A549 (cell line): ENCODE results near the gene INF2. TPM values are rescaled to one million over a fixed set of nuclear protein-coding genes. Genes with fewer than 3 reads are reported as not detected.

Experiments used
- ATAC-seq, 2 experiments: fragments of 200-7000 bp in 1 of 2; fragments of >200 bp in 1 of 2; cut with Nextera tagmentation in 1 of 2; cut with Tn5 transposase in 1 of 2; 3 replicates each; pipeline versions ENCODE4 v1.8.0 to v1.9.1; 2018 to 2020; ENCODE audit warnings: mild to moderate bottlenecking in 1 of 2, moderate library complexity in 1 of 2
- CTCF ChIA-PET: fragments of 300-600 bp; sonication (Branson Sonifier 250); formaldehyde crosslinking; extraction: SDS; loops from one replicate; lab custom pipeline; 2021; ENCODE audit warnings: antibody characterized with exemption, inconsistent platforms; lab: Yijun Ruan, JAX
- POLR2A ChIA-PET: fragments of 350-600 bp; formaldehyde crosslinking; extraction: SDS; loops from one replicate; lab custom pipeline; 2021; ENCODE audit warnings: antibody characterized with exemption, inconsistent platforms; lab: Yijun Ruan, JAX
- DNase-seq, 2 experiments: peaks; one replicate each; pipeline versions ENCODE4 v3.0.0 to v3.0.0-alpha.2; 2011 to 2016; ENCODE audit warnings: low read depth in 1 of 2, low spot score in 1 of 2
- FAIRE-seq: peaks from 2 replicates; lab custom pipeline; 2011; peaks lifted over from hg19 to GRCh38; lab: Jason Lieb, UNC
- H3K27ac ChIP-seq, 2 experiments: fragments of >200 bp; sonication (Bioruptor Twin); formaldehyde crosslinking; 3 replicates each; pipeline ENCODE4 v1.5.1; 2016 to 2017
- H3K4me1 ChIP-seq: fragments of >200 bp; sonication (Bioruptor Twin); formaldehyde crosslinking; 3 replicates; pipeline ENCODE4 v1.6.1; 2016
- H3K4me2 ChIP-seq: fragments of >200 bp; sonication (Bioruptor Twin); formaldehyde crosslinking; 3 replicates; pipeline ENCODE4 v1.6.1; 2016
- H3K4me3 ChIP-seq: fragments of >200 bp; sonication (Bioruptor Twin); formaldehyde crosslinking; 3 replicates; pipeline ENCODE4 v1.5.1; 2016
- H3K9me3 ChIP-seq: fragments of >200 bp; sonication (Bioruptor Twin); formaldehyde crosslinking; 3 replicates; pipeline ENCODE4 v1.6.1; 2016
- CBX2 ChIP-seq: fragments of 200-600 bp; sonication (generic); IDR thresholded peaks from 2 replicates; pipeline ENCODE4 v1.6.1; 2016; ENCODE audit warnings: low read depth, mild to moderate bottlenecking, borderline replicate concordance
- CHD2 ChIP-seq: fragments of 150-350 bp; IDR thresholded peaks from 2 replicates; pipeline ENCODE4 v1.6.1; 2014; ENCODE audit warnings: low read length; ENCODE audit not compliant: partially characterized antibody
- CTCF ChIP-seq: fragments of >200 bp; sonication (Bioruptor Twin); formaldehyde crosslinking; IDR thresholded peaks from 3 replicates; pipeline ENCODE4 v1.5.1; 2016
- EHF ChIP-seq: fragments of 250-450 bp; sonication (Bioruptor Pico); IDR thresholded peaks from 2 replicates; pipeline ENCODE4 v1.5.0; 2020; ENCODE audit warnings: mild to moderate bottlenecking
- EP300 ChIP-seq, 2 experiments: fragments of >200 bp; sonication (Bioruptor Twin); formaldehyde crosslinking; IDR thresholded peaks; 2 replicates in 1 of 2; 3 replicates in 1 of 2; pipeline ENCODE4 v1.6.1; 2016 to 2017
- FOSB ChIP-seq: fragments of 250-450 bp; sonication (Bioruptor Pico); IDR thresholded peaks from 2 replicates; pipeline ENCODE4 v1.5.0; 2020; ENCODE audit warnings: mild to moderate bottlenecking, moderate library complexity
- FOSL2 ChIP-seq, 2 experiments: fragments of 450-650 bp in 1 of 2; fragments of >200 bp in 1 of 2; sonication (Bioruptor Twin) in 1 of 2; formaldehyde crosslinking; IDR thresholded peaks; 2 replicates each; pipeline versions ENCODE4 v1.5.0 to v1.6.1; 2016 to 2020; ENCODE audit warnings: mild to moderate bottlenecking in 1 of 2, moderate library complexity in 1 of 2
- GATA3 ChIP-seq: IDR thresholded peaks from 2 replicates; pipeline ENCODE4 v1.6.1; 2012; ENCODE audit warnings: borderline replicate concordance
- HEYL ChIP-seq: fragments of 250-450 bp; sonication (Bioruptor Pico); IDR thresholded peaks from 2 replicates; pipeline ENCODE4 v1.8.0; 2021; ENCODE audit warnings: mild to moderate bottlenecking, moderate library complexity
- HOXA7 ChIP-seq: fragments of 250-450 bp; sonication (Bioruptor Pico); IDR thresholded peaks from 2 replicates; pipeline ENCODE4 v1.5.0; 2020; ENCODE audit warnings: mild to moderate bottlenecking, moderate library complexity
- HOXB13 ChIP-seq: fragments of 250-450 bp; sonication (Bioruptor Pico); IDR thresholded peaks from 2 replicates; pipeline ENCODE4 v1.5.0; 2020; ENCODE audit warnings: low read depth, mild to moderate bottlenecking, moderate library complexity
- JUN ChIP-seq, 2 experiments: fragments of >200 bp; sonication (Bioruptor Twin); formaldehyde crosslinking; IDR thresholded peaks; 2 replicates in 1 of 2; 3 replicates in 1 of 2; pipeline ENCODE4 v1.6.1; 2016 to 2017
- JUNB ChIP-seq: fragments of >200 bp; sonication (Bioruptor Twin); formaldehyde crosslinking; IDR thresholded peaks from 2 replicates; pipeline ENCODE4 v1.6.1; 2016
- MAZ ChIP-seq: fragments of 150-350 bp; IDR thresholded peaks from 2 replicates; pipeline ENCODE4 v1.6.1; 2014; ENCODE audit warnings: antibody characterized with exemption, low read depth, low read length, borderline replicate concordance
- PBX3 ChIP-seq: IDR thresholded peaks from 2 replicates; pipeline ENCODE4 v1.6.1; 2012
- POLR2AphosphoS2 ChIP-seq: conservative IDR thresholded peaks from 2 replicates; pipeline ENCODE4 v1.6.1; 2012; ENCODE audit warnings: low read length, improper control_type of control experiment, inconsistent platforms
- REST ChIP-seq: fragments of 200-600 bp; sonication (generic); IDR thresholded peaks from 2 replicates; pipeline ENCODE4 v1.6.1; 2016; ENCODE audit warnings: antibody characterized with exemption, mild to moderate bottlenecking, moderate library complexity
- RNF2 ChIP-seq: fragments of 200-600 bp; sonication (generic); IDR thresholded peaks from 2 replicates; pipeline ENCODE4 v1.6.1; 2016; ENCODE audit warnings: low read depth, mild to moderate bottlenecking, antibody characterized with exemption, moderate library complexity, borderline replicate concordance
- TP53 ChIP-seq: fragments of 250-450 bp; sonication (Bioruptor Pico); IDR thresholded peaks from 2 replicates; pipeline ENCODE4 v1.5.0; 2021; ENCODE audit warnings: mild to moderate bottlenecking, moderate library complexity
- WGBS: methylation state at CpG from one replicate; pipeline ENCODE4 v1.1.6; 2017; ENCODE audit errors: missing lambda C conversion rate; 5-methylcytosine and 5-hydroxymethylcytosine counted together
- polyA plus RNA-seq, 4 experiments: library from polyadenylated mRNA; depleted of rRNA in 3 of 4; stranded (reverse); fragments of >200 nt; fragmentation: RNase III in 1 of 4; extraction: RNeasy Plus Mini Kit Qiagen cat#74134 plus additional on column Dnase treatment in 1 of 4; gene quantifications; 2 replicates in 3 of 4; 3 replicates in 1 of 4; pipeline ENCODE4 v1.2.3, GENCODE V29; 2011 to 2017

The INF2 gene
- polyA plus RNA-seq, 2 of the 4 experiments (the other 2 are of a cell fraction) = 24.7 to 71.2 TPM

GRCh38 chr14:104724407-104724980 is 35.1 kb downstream of the INF2 start:
- Histone ChIP-seq H3K4me2 (peak overlapping the region; percentile 94), H3K4me1 (peaks cover 46% of the 10 kb centered on the region), H3K4me3 (peak overlapping the region; percentile 71), H3K9me3 (no peaks in the 10 kb centered on the region), H3K27ac (peak overlapping the region; percentile 82 to 92)
- ChIA-PET POLR2A (interaction anchor here (1.1 to 1.5 kb wide), 2 partner anchors 28 to 37 kb away, joined by 5 read pairs; partner anchors contain the start of gene SIVA1), CTCF (interaction anchor here (1.1 to 6.2 kb wide), 13 partner anchors 12 to 321 kb away, joined by 3 to 65 read pairs (median 7); no protein-coding TSS in a partner anchor)
- FAIRE-seq = no peak
- ATAC-seq = peak; percentile 5 to 12
- peak; percentile 38 to 58 for DNase-seq
- TF ChIP-seq PBX3 = 0 out of 2 replicates have a peak, but pooled peaks have one; percentile 47
- peak; percentile 2 to 27; a peak in 1 of 5 replicates for TF ChIP-seq JUN (IDR thresholded peaks at IDR 0.05)
- no peak for TF ChIP-seq CHD2
- TF ChIP-seq MAZ = no peak
- no peak for TF ChIP-seq JUNB
- no peak for TF ChIP-seq FOSB
- no peak for TF ChIP-seq REST
- TF ChIP-seq HOXA7 (CRISPR knock-in tag) = no peak
- 0 out of 2 replicates have a peak, but pooled peaks have one; percentile 3 for TF ChIP-seq POLR2AphosphoS2
- TF ChIP-seq EP300 (IDR thresholded peaks at IDR 0.05) = no peak
- TF ChIP-seq TP53 (CRISPR knock-in tag) = no peak
- no peak for TF ChIP-seq RNF2
- TF ChIP-seq HOXB13 (CRISPR knock-in tag) = no peak
- no peak for TF ChIP-seq CBX2
- 0 out of 2 replicates have a peak, but pooled peaks have one; percentile 37 for TF ChIP-seq GATA3
- TF ChIP-seq HEYL (CRISPR knock-in tag) = no peak
- 6% methylated on average over 11 of the region's 27 CpGs for WGBS

GRCh38 chr14:104724981-104725771 is 35.8 kb downstream of the INF2 start:
- 32% methylated on average over 16 of the region's 24 CpGs for WGBS
- peak; percentile 59 to 68 for DNase-seq
- H3K4me1 ChIP-seq = peaks cover 46% of the 10 kb centered on the region
- ATAC-seq = peak; percentile 30 to 69
- peak overlapping the region; percentile 71 for H3K4me3 ChIP-seq
- no peak for FAIRE-seq
- TF ChIP-seq FOSL2 (IDR thresholded peaks at IDR 0.05) (no peak), FOSL2 (CRISPR knock-in tag; IDR thresholded peaks at IDR 0.05) (peak; percentile 50; the same call in 1 of the 2 replicates), EHF (CRISPR knock-in tag) (no peak), REST (no peak), CTCF (peak; percentile 34), HOXA7 (CRISPR knock-in tag) (no peak)
- TF ChIP-seq, all 56 proteins: peak for 2
- Histone ChIP-seq H3K9me3 (no peaks in the 10 kb centered on the region), H3K4me2 (peak overlapping the region; percentile 94), H3K27ac (peak overlapping the region; percentile 82 to 92)
- POLR2A ChIA-PET = interaction anchor here (1.1 to 1.5 kb wide), 2 partner anchors 27 to 37 kb away, joined by 5 read pairs; partner anchors contain the start of gene SIVA1
- CTCF ChIA-PET = interaction anchor here (0.5 to 6.2 kb wide), 16 partner anchors 11 to 905 kb away, joined by 3 to 65 read pairs (median 5); no protein-coding TSS in a partner anchor
